Umbilical cord (tissue), 2 donors: Measurements from ENCODE around the gene ATP6V0E1. TPM values are rescaled to one million over a fixed set of nuclear protein-coding genes. Genes with fewer than 3 reads are reported as not detected.
"Not testable (repeated sequence)": the region's sequence is repeated elsewhere in the genome, so short reads cannot be mapped to it uniquely, and the experiment has no call there.

ENCODE experiments used
- DNase-seq: peaks from one replicate; pipeline ENCODE4 v3.0.0-alpha.2; 2015; ENCODE audit warnings: low spot score
- total RNA-seq: library from RNA; depleted of rRNA; stranded (reverse); fragments of >200 nt; gene quantifications from one replicate; pipeline ENCODE4 v1.2.3, GENCODE V29; 2014; ENCODE audit warnings: low replicate concordance; ENCODE audit not compliant: insufficient read depth

ATP6V0E1 gene
- total RNA-seq, 1 donor from 2014 or later = 104 TPM

DNA sequence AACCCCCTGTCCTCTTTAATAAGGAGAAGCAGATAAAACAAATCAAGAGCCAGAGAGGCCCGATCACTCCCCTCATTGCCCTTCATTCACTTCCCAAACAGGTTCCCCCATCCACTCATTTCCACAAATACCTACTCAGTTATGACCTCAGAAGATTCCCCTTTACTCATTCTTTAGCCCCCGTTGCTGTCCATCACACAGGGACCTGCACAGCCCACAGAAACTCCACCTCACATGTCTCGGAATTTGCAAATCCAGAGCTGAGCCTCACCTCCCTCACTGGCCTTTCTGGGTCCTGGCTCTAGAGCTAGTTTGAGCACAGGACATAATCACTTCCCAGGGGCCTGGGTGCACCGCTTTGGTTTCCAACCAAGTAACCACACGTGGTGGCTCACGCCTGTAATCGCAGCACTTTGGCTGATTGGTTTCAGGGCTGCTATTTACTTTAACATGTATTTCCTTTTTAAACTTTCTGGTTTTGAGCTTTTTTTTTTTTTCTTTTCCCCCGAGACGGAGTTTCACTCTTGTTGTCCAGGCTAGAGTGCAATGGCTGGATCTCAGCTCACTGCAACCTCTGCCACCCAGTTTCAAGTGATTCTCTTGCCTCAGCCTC, 17.8 kb downstream of the ATP6V0E1 start:
- no peak for DNase-seq

DNA sequence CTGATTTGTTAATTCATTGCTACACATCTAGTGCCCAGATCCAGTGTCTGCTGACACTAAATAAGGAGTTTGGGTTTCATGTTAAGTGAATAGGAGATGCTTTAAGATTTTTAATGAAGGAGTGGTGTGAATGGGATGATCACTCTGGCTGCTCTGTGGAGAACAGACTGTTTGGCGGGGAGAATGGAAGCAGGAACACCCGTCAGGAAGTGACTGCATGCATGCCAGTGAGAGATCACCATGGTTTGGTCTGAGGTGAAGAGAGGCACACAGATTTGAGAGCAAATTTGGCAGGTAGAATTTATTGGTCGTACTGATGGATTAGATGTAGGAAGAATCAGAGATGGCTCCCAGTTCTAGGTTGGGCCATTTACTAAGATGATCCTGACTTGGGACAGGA, 19.8 kb downstream of the ATP6V0E1 start:
- DNase-seq = no peak

DNA sequence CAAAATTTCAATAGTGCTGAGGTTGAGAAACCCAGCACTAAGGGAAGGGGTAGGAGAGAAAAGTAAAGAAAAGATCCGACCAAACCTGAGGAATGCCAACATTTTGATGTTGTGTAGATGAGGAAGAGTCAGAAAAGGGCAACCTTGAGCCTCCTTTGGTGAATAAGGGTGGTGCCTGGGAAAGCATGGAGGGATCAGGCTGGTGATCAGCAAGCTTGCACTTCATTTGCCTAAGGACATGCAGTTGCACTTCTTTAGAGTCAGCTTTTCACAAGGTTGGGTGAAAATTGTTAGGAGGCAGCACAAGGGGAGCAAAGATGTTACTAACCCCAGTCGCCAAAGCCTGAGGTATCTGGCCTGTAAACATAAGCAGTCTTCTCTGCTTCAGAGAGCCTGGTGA, 20.4 kb downstream of the ATP6V0E1 start:
- no peak for DNase-seq

DNA sequence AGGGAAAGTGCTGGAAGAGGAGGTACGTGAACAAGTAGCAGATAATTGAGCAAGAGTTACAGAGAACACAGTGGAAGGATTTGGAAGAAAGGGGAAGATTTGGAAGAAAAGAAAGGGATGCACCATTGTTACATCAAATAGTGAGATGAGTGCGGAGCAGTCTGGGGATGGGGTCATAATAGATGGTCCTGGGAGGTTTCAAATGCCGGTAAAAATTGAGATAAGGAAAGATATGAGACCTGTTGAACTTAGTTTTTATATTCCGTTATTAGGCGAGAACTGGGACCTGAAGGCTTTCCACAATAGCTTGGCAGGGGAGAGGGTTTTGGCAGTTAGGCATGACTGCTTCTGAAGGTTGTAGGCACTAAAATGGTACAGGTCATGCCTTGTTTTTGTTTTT, 20.9 kb downstream of the ATP6V0E1 start:
- no peak for DNase-seq

DNA sequence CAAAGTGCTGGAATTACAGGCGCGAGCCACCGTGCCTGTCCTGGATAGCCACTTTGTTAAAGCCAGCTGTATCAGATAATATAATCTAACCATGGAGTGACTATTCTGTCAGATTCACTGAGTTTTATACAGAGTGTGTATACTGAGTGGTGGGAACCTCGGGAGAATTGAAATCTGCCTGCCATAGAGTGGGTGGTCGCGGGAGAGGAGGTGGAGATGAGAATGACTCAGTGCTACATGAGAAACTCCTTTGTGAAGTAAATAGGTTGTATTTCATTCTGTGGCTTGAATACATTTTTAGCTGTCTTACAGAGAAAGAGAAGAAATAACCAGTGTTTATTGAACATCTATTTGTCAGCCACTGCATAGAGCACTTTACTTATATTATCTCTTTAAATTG, 26.4 kb downstream of the ATP6V0E1 start:
- no peak for DNase-seq

DNA sequence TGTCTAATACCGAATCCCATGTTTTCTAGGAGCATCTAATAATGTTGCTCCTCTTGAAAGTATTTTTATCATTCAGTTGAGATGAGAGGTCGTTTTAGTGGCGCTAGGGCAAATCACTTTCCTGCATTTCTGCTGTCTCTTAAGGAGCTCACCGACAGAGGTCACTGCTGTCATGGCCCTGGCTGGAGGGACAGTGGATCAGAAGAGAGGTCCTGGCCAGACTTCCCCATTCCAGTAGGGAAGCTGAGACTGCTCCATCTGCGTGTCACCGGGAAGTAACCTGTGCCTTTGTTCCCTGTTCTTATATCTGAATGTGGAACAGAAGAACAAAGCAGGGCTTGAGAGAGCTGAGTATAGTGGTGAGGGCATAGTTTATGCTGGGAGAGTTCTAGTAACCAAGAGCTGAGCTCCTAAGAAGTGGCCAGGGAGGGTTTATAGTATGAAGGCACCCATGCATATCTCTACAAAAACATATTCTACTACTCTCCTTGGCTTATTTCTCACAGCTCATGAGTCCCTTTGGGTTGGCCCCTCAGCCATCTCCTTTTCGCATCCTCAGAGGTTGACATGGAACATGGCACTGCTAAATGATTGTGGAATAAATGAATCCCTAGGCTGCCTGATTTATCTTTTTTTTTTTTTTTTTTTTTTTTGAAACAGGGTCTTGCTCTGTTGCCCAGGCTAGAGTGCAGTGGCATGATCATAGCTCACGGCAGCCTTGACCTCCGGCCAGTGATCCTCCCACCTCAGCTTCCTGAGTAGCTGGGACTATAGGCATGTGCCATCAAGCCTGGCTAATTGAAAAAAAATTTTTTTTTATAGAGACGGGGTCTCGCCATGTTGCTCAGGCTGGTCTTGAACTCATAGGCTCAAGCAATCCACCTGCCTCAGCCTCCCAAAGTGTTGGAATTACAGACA, 27.2 kb downstream of the ATP6V0E1 start:
- DNase-seq = peak; percentile 22

DNA sequence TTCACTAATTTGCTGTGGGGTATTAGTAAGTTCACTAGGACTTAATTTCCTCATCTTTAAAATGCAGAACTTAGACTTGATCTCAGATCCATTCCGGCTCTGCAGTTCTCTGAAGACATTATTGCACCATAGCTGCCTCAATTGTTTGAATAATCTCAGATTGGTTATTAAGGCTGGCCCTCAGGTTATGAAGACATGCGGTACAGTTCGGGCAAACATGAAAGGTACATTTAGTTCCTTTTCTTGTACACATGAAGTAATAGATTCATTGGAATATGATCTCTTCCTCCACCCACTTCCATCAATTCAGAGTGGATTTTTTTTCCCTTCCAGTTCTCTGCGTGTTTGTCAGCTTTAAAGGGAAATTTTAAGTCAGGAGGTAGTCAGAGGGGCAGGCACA, 28.0 kb downstream of the ATP6V0E1 start:
- DNase-seq = no peak

DNA sequence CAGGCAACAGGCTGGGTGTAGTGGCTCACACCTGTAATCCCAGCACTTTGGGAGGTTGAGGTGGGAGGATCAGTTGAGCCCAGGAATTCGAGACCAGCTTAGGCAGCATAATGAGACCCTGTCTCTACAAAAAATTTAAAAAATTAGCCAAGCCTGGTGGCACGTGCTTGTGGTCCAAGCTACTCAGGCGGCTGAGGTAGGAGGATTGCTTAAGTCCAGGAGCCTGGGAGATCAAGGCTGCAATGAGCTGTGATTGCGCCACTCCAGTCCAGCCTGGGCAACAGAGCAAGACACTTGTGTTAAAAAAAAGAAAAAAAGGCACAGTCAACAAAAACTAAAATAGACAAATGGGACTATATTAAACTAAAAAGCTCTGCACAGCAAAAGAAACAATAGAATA, 29.3 kb downstream of the ATP6V0E1 start:
- no peak for DNase-seq

DNA sequence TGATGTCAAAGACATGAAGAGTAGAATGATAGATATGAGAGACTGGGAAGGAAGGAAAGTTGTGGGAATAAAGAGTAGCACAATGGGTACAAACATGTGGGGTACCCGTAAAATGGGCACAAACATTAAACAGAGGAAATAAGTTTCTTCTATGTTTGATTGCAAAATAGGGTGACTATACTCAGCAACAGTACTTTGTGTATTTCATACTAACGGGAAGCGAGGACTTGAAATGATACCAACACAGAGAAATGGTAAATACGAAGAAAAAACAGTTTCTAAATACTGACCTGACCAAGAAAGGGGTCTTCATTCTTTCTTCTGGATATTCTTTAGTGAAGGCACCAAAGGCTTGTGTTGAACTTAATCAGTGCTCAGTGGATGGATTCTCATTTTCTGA, 31.1 kb downstream of the ATP6V0E1 start:
- DNase-seq = no peak

DNA sequence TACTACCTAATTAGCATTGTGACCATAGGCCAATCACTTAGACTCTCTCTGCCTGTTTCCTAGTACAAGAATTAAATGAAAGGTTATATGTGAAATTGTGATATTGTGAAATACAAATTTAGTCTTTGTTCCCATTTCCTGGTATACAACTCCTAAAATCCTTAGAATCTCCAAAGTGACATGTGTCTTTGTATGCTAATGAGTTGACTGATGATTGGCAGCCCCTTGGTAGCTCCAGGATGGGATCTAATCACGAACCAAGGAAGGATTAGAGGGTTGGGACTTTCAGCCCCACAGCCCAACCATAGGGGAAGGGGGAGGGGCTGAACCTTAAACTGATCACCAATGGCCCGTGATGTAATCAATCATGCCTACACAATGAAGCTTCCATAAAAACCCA, 31.6 kb downstream of the ATP6V0E1 start:
- DNase-seq = no peak

DNA sequence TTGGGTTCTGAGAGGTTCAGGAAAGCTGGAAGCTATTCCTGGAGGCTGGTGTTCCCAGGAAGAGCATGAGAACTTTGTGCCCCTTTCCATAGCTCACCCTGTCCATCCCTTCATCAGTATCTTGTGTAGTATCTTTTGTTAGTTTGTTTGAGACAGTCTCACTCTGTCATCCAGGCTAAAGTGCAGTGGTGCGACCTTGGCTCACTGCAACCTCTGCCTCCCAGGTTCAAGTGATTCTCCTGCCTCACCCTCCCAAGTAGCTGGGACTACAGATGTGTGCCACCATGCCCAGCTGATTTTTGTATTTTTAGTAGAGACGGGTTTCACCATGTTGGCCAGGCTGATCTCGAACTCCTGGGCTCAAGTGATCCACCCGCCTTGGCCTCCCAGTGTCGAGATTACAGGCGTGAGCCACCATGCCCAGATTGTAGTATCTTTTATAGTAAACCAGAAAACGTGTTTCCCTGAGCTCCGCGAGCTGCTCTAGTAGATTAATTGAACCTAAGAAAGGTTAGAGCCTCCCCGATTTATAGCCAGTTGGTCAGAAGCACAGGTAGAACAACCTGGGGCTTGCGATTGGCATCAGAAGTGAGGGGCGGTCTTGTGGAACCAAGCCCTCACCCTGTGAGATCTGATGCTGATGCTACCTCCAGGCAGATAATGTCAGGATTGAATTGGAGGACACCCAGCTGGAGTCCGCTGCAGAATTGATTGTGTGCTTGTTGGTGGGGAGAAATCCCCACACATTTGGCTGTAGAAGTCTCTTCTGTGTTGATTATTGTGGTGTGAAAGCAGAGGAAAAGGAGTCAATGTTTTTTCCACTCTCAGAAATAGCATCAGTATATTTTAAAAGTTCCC, 32.3 kb downstream of the ATP6V0E1 start:
- DNase-seq = no peak

DNA sequence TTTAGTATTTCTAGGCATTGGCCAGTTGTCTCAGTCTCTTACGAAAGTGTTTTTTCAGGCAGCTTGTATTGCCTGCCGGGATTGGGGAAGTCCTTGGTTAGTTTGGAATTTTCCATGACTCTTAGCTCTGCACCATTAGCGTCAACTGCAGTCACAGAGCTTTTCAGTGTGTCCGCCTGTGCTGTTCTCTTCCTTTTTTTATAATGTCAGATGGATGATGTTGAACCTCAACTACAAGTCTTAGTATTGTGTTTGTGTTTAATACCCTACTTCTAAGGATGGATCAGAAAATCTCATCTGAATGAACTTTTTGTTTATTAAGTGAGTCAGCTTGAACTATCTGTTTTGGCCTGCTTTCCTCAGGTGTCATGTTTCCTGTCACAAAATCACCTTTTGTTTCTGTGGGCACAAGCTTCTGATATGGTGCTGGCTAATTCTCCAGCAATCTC, 33.1 kb downstream of the ATP6V0E1 start:
- DNase-seq = peak; percentile 25

DNA sequence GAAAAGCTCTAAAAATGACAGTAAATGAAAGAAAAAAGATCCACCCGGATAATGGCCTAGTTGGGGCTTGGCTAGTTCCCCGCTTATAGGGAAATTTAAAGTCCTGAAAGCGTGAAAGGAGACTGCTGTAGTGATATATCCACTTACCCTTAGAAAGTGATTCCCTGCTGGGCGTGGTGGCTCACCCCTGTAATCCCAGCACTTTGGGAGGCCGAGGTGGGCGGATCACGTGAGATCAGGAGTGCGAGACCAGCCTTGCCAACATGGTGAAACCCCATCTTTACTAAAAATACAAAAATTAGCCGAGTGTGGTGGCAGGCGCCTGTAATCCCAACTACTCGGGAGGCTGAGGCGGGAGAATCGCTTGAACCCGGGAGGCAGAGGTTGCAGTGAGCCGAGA, 33.5 kb downstream of the ATP6V0E1 start:
- DNase-seq = not testable (repeated sequence)

DNA sequence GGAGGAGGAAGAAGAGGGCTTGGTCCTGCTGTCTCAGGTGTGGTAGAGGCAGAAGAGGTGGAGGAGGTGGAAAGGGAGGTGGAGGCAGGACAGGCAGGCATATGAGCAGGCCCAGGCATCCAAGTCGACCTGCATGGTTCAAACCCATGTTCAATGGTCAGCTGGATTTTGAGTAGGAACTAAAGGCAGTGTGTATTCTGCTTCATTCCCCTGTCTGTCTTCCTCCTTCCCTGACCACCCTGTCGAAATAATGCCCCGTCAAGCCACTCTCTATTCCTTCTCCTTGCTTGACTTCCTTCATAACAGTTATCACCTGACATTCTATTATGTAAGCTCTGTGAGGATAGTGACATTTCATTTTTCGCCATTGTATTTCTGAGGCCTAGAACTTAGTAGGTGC, 34.8 kb downstream of the ATP6V0E1 start:
- no peak for DNase-seq

DNA sequence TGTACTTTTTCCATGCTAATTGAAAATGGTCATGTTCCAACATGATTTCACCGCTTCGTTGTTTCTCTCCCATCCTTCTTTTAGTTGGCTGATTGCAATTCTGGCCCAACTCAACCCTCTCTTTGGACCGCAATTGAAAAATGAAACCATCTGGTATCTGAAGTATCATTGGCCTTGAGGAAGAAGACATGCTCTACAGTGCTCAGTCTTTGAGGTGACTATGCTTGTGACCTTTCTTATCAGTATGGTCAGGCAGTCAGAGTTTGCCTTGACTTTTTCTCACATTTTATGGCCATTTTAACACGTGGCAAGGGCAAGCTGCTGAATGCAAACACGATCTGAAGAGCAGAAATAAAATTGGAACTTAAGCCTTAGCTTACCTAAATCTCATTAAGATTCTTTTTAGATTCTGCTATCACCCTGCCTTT, 36.6 kb downstream of the ATP6V0E1 start:
- DNase-seq = no peak

DNA sequence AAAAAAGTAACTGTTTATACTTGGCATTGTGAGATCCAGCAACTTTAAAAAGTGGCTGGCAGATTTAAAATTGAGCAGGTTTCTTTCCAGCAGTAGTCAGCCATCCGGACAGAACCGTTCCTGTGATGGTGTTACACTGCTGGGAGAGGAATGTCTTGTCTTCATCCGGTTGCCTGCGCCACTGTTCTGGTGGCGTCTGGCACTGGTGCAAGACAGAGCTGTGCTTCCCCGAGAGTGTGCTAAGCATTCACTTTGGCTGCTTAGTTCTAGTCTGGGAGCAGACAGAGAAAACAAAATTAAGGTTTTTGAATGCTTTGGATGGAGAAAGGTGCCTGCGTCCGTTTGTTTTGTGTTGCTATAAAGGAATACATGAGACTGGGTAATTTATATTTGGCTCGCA, 37.1 kb downstream of the ATP6V0E1 start:
- DNase-seq = no peak

DNA sequence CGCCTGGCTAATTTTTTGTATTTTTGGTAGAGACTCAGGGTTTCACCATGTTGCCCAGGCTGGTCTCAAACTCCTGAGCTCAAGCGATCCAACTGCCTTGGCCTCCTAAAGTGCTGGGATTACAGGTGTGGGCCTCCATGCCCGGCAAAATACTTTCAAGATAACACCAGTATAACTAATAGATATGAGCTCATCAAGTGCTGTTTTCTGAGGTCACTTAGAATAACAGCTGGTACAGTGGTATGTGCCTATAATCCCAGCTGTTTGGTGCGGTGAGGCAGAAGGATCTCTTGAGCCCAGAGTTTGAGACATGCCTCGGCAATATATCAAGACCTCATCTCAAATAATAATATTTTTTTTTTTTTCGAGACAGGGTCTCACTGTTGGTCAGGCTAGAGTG, 42.1 kb downstream of the ATP6V0E1 start:
- no peak for DNase-seq

DNA sequence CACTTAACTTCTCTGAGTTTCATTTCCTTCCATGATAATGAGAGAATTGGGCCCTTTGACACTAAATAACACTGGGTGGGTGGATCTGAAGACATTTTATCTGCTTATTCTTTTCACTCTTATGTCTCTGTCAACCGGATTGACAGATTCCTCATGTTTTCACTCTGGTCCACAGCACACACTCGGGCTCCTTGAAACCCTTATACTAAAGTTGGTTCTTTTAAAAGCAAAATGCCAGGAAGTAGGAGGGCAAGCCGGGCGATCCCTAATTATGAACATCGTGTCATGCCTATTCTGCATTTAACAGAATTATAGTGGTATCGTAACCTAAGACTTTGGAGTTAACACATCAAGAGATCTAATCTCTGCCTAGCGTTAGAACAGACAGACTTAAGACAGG, 44.3 kb downstream of the ATP6V0E1 start:
- no peak for DNase-seq

DNA sequence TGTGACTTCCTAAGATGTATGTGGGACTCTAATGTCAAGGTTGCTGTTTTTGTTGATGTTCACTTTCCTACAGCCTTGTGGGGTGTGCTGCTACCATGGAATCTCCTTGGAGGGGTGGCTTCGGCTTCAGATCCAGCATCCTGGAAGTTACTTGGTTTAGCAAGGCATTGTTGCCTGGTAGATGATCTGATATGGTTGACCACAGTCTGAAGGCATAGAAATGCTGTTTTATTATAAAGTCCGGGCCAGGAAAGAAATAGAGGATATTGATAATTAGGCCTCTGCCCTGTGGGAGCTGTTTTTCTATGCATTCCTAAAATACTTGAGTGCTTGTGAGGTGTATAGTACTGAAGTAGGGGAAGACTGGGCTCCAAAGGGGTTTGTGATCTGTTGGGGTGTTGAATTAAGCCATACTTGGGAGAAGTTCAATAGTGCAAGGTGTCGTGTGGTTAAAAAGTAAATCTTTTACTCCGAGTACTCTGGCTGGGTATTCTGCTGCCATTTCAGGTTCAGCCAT, 45.3 kb downstream of the ATP6V0E1 start:
- DNase-seq = no peak

DNA sequence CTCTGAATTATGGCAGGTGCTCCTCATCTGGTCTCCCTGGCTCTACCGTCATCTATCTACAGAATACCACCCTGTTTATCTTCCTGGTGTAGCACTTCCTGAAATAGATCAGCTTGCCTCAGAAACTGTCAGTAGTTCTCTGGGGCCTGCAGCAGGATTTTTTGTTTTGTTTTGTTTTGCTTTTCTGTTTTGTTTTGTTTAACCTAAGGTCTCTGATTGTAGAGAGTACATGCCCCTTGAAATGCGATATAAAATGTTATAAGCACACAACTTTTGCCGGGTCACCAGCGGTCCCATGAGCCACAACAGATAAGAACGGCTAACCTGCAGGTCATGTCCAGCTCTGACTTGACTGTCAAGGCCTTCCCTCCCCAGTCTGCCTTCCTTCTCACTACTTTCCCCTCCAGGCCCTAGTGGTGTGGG, 45.9 kb downstream of the ATP6V0E1 start:
- DNase-seq = no peak

DNA sequence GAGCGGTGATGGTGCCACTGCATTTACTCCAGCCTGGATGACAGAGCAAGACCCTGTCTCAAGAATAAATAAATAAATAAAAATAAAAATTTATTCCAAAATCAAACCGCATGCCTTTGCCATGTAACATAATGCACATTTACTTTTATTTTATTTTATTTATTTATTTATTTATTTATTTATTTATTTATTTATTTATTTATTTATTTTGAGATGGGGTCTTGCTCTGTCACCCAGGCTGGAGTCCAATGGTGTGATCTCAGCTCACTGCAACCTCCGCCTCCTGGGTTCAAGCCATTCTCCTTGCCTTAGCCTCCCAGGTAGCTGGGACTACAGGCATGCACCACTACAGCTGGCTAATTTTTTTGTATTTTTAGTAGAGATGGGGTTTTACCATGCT, 48.5 kb downstream of the ATP6V0E1 start:
- not testable (repeated sequence) for DNase-seq

DNA sequence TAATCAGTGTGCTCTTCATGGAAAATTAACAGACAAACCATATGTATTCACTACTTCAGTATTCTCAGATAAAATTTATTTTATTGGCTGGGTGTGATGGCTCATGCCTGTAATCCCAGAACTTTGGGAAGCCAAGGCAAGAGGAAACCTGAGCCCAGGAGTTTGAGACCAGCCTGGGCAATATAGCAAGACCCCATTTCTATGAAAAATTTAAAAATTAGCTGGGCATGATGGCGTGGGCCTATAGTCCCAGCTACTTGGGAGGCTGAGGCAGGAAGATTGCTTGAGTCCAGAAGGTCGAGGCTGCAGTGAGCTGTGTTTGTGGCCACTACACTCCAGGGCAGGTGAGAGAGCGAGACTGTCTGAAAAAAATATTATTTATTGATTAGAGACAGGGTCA, 49.2 kb downstream of the ATP6V0E1 start:
- no peak for DNase-seq
